Liver (tissue), 9 donors: Measurements from ENCODE around the gene SCAF8. TPM values are rescaled to one million over a fixed set of nuclear protein-coding genes. Genes with fewer than 3 reads are reported as not detected.

Experiments
- DNase-seq: peaks from one replicate; pipeline ENCODE4 v3.0.0-alpha.2; 2017; ENCODE audit warnings: low spot score
- H3K27ac ChIP-seq, 2 donors: one replicate each; pipeline ENCODE4 v1.7.0; 2013; ENCODE audit warnings: inconsistent platforms in 2 of 2, low read length in 2 of 2, control low read depth in 1 of 2, low read depth in 1 of 2, mild to moderate bottlenecking in 1 of 2
- H3K27me3 ChIP-seq, 4 donors: one replicate each; pipeline versions ENCODE4 v1.6.1 to v1.7.0; 2013; ENCODE audit warnings: low read length in 3 of 4, inconsistent platforms in 1 of 4, mild to moderate bottlenecking in 1 of 4, moderate library complexity in 1 of 4; ENCODE audit not compliant: control insufficient read depth in 4 of 4, insufficient read depth in 4 of 4
- H3K36me3 ChIP-seq, 4 donors: one replicate each; pipeline versions ENCODE4 v1.6.1 to v1.7.0; 2013; ENCODE audit warnings: low read length in 3 of 4, mild to moderate bottlenecking in 3 of 4, low read depth in 1 of 4, moderate library complexity in 1 of 4; ENCODE audit not compliant: control insufficient read depth in 4 of 4, insufficient read depth in 3 of 4
- H3K4me1 ChIP-seq, 4 donors: one replicate each; pipeline versions ENCODE4 v1.6.1 to v1.7.0; 2013; ENCODE audit warnings: low read length in 3 of 4, mild to moderate bottlenecking in 3 of 4, moderate library complexity in 1 of 4; ENCODE audit not compliant: control insufficient read depth in 4 of 4, insufficient read depth in 4 of 4
- H3K4me3 ChIP-seq, 3 donors: one replicate each; pipeline versions ENCODE4 v1.6.1 to v1.7.0; 2013; ENCODE audit warnings: low read length in 3 of 3, control low read depth in 1 of 3, low read depth in 1 of 3, mild to moderate bottlenecking in 1 of 3
- H3K9ac ChIP-seq, 2 donors: one replicate each; pipeline ENCODE4 v1.7.0; 2013; ENCODE audit warnings: low read length in 2 of 2, mild to moderate bottlenecking in 2 of 2, moderate library complexity in 2 of 2, control low read depth in 1 of 2, low read depth in 1 of 2
- H3K9me3 ChIP-seq, 4 donors: one replicate each; pipeline versions ENCODE4 v1.6.1 to v1.7.0; 2013; ENCODE audit warnings: low read length in 3 of 4; ENCODE audit not compliant: control insufficient read depth in 4 of 4
- ATF3 ChIP-seq: IDR thresholded peaks from 2 replicates; pipeline ENCODE4 v1.6.1; 2016; ENCODE audit warnings: antibody characterized with exemption
- CTCF ChIP-seq: fragments of 150-350 bp; IDR thresholded peaks from 2 replicates; pipeline ENCODE4 v1.5.1; 2017; ENCODE audit warnings: improper control_type of control experiment, low read depth, low read length; ENCODE audit not compliant: missing input control
- EGR1 ChIP-seq, 2 donors: IDR thresholded peaks; 2 replicates each; pipeline ENCODE4 v1.6.1; 2016 to 2018; ENCODE audit warnings: antibody characterized with exemption in 2 of 2, low read depth in 2 of 2
- FOXA1 ChIP-seq: IDR thresholded peaks from 2 replicates; pipeline ENCODE4 v1.6.1; 2016; ENCODE audit warnings: antibody characterized with exemption
- FOXA2 ChIP-seq: IDR thresholded peaks from 2 replicates; pipeline ENCODE4 v1.6.1; 2016; ENCODE audit warnings: antibody characterized with exemption
- GABPA ChIP-seq, 2 donors: IDR thresholded peaks in 1 of 2; conservative IDR thresholded peaks in 1 of 2; 2 replicates each; pipeline ENCODE4 v1.6.1; 2016; ENCODE audit warnings: antibody characterized with exemption in 2 of 2, mild to moderate bottlenecking in 1 of 2, moderate library complexity in 1 of 2
- HNF4A ChIP-seq, 2 donors: conservative IDR thresholded peaks; 2 replicates each; pipeline ENCODE4 v1.6.1; 2016; ENCODE audit warnings: antibody characterized with exemption in 2 of 2, mild to moderate bottlenecking in 2 of 2
- HNF4G ChIP-seq: IDR thresholded peaks from 2 replicates; pipeline ENCODE4 v1.6.1; 2016; ENCODE audit warnings: antibody characterized with exemption
- MAX ChIP-seq: IDR thresholded peaks from 2 replicates; pipeline ENCODE4 v1.6.1; 2016; ENCODE audit warnings: antibody characterized with exemption
- NR2F2 ChIP-seq: IDR thresholded peaks from 2 replicates; pipeline ENCODE4 v1.6.1; 2016; ENCODE audit warnings: antibody characterized with exemption
- RAD21 ChIP-seq, 2 donors: IDR thresholded peaks; 2 replicates each; pipeline ENCODE4 v1.6.1; 2016; ENCODE audit warnings: antibody characterized with exemption in 2 of 2, mild to moderate bottlenecking in 2 of 2
- REST ChIP-seq: IDR thresholded peaks from 2 replicates; pipeline ENCODE4 v1.6.1; 2016; ENCODE audit warnings: antibody characterized with exemption, mild to moderate bottlenecking
- RXRA ChIP-seq, 2 donors: IDR thresholded peaks; 2 replicates each; pipeline ENCODE4 v1.6.1; 2017 to 2018; ENCODE audit warnings: antibody characterized with exemption in 2 of 2, mild to moderate bottlenecking in 1 of 2
- TAF1 ChIP-seq: conservative IDR thresholded peaks from 2 replicates; pipeline ENCODE4 v1.6.1; 2016; ENCODE audit warnings: antibody characterized with exemption, mild to moderate bottlenecking
- YY1 ChIP-seq: IDR thresholded peaks from 2 replicates; pipeline ENCODE4 v1.6.1; 2016; ENCODE audit warnings: antibody characterized with exemption, mild to moderate bottlenecking
- ZBTB33 ChIP-seq: IDR thresholded peaks from 2 replicates; pipeline ENCODE4 v1.6.1; 2016; ENCODE audit warnings: antibody characterized with exemption
- WGBS: extraction: QIAGEN DNeasy Blood & Tissue Kit; methylation state at CpG from one replicate; pipeline ENCODE4 v1.1.7; 2013; 5-methylcytosine and 5-hydroxymethylcytosine counted together
- polyA plus RNA-seq, 2 donors: library from polyadenylated mRNA; stranded (reverse) in 1 of 2; unstranded in 1 of 2; fragments of 200-250 nt in 1 of 2; fragments of >200 nt in 1 of 2; fragmentation: Nextera tagmentation in 1 of 2; extraction: Ambion mirVana in 1 of 2; gene quantifications; one replicate each; pipeline versions ENCODE4 v1.2.1 to v1.2.3, GENCODE V29; 2013 to 2015
- total RNA-seq, 2 donors: library from RNA; depleted of rRNA; stranded (reverse); fragments of >200 nt; gene quantifications; one replicate each; pipeline ENCODE4 v1.2.3, GENCODE V29; 2014
- donor health status: healthy.
- donor health status: healthy.
- donor health status: healthy.
- donor health status: healthy.
- donor health status: healthy.

The SCAF8 gene
- total and polyA plus RNA-seq, 4 donors = 5.9 to 22.3 (median 12.5) TPM

- no peaks in the 10 kb centered on the region for H3K36me3 ChIP-seq
- no peaks in the 10 kb centered on the region for H3K4me1 ChIP-seq
- H3K27ac ChIP-seq = no peak overlapping the region
- no peak for DNase-seq
- no peak overlapping the region for H3K9ac ChIP-seq
- H3K9me3 ChIP-seq = no peaks in the 10 kb centered on the region
- WGBS = 90% methylated on average over 1 of the region's 1 CpG
- H3K4me3 ChIP-seq = no peak overlapping the region
- no peaks in the 10 kb centered on the region for H3K27me3 ChIP-seq
- TF ChIP-seq NR2F2 (no peak), FOXA1 (no peak), YY1 (no peak), GABPA (IDR thresholded peaks at IDR 0.05 in 1 of 2, conservative IDR thresholded peaks at IDR 0.05 in 1 of 2) (no peak), HNF4G (no peak), HNF4A (conservative IDR thresholded peaks at IDR 0.05) (no peak), ATF3 (no peak), MAX (no peak), CTCF (no peak), ZBTB33 (no peak), FOXA2 (no peak), TAF1 (no peak)
Measured at GRCh38 chr6:154726887-154727286, 6.3 kb upstream of the SCAF8 start.

GRCh38 chr6:154731296-154732218, 1.7 kb upstream of the SCAF8 start:
- Histone ChIP-seq H3K27me3 (no peaks in the 10 kb centered on the region), H3K4me3 (no peak overlapping the region), H3K9me3 (no peaks in the 10 kb centered on the region), H3K36me3 (no peaks in the 10 kb centered on the region), H3K27ac (no peak overlapping the region), H3K9ac (no peak overlapping the region), H3K4me1 (peaks cover 4 to 24% (median 16%) of the 10 kb centered on the region in 4 donors)
- WGBS = 97% methylated on average over 24 of the region's 24 CpGs
- no peak for DNase-seq
- TF ChIP-seq FOXA1 = no peak
- TF ChIP-seq HNF4A (conservative IDR thresholded peaks at IDR 0.05) = no peak
- TF ChIP-seq REST = no peak
- TF ChIP-seq MAX = no peak
- TF ChIP-seq CTCF = no peak
- TF ChIP-seq GABPA (IDR thresholded peaks at IDR 0.05 in 1 of 2, conservative IDR thresholded peaks at IDR 0.05 in 1 of 2) = no peak
- TF ChIP-seq RXRA (IDR thresholded peaks at IDR 0.05) = no peak
- TF ChIP-seq RAD21 (IDR thresholded peaks at IDR 0.05) = no peak
- TF ChIP-seq ZBTB33 = no peak
- no peak for TF ChIP-seq NR2F2
- TF ChIP-seq EGR1 (IDR thresholded peaks at IDR 0.05; ENCODE audit: low read depth in 2 of 2) = no peak
- TF ChIP-seq YY1 = no peak
- no peak for TF ChIP-seq ATF3
